HCT116 (cell line): ENCODE results near the gene MED28. TPM values are rescaled to one million over a fixed set of nuclear protein-coding genes. Genes with fewer than 3 reads are reported as not detected.

Experiments
- ATAC-seq: fragments of 200-7000 bp; cut with Tn5 transposase; 2 replicates; pipeline ENCODE4 v1.9.1; 2020; ENCODE audit warnings: mild to moderate bottlenecking, moderate library complexity
- BruUV-seq: library from RNA; stranded (reverse); fragments of 400-500 nt; replicated peaks from 2 replicates; lab custom pipeline; 2021; lab: Mats Ljungman, UMichigan
- CTCF ChIA-PET: fragments of 300-600 bp; sonication (Branson Sonifier 250); formaldehyde crosslinking; loops from one replicate; lab custom pipeline; 2021; ENCODE audit warnings: antibody characterized with exemption; lab: Charles Lee
- POLR2A ChIA-PET: fragments of 300-600, 350-600 bp; sonication (Branson Sonifier 250); formaldehyde crosslinking; loops from one replicate; lab custom pipeline; 2021; ENCODE audit warnings: antibody characterized with exemption; lab: Charles Lee
- RAD21 ChIA-PET, 2 experiments: fragments of 300-600 bp; sonication (Branson Sonifier 250); formaldehyde crosslinking; loops; one replicate each; lab custom pipeline; 2023; ENCODE audit warnings: low total read pairs in 2 of 2; ENCODE audit not compliant: uncharacterized antibody in 2 of 2, unreplicated experiment in 2 of 2, low non-redundant PET in 1 of 2; lab: Charles Lee
- DNase-seq: peaks from one replicate; pipeline ENCODE4 v3.0.0-alpha.2; 2010; ENCODE audit warnings: low read depth, low spot score
- H2AFZ ChIP-seq: fragments of 200-600 bp; shearing (Covaris generic), sonication (generic); 2 replicates; pipeline ENCODE4 v1.6.1; 2017; ENCODE audit warnings: low read depth, mixed run types, mixed read lengths, antibody characterized with exemption, low read length; ENCODE audit not compliant: poor library complexity, severe bottlenecking
- H3K27ac ChIP-seq: 2 replicates; pipeline ENCODE4 v1.5.1; 2012; ENCODE audit warnings: low read depth, low read length
- H3K27me3 ChIP-seq: fragments of 200-600 bp; sonication (generic); 2 replicates; pipeline ENCODE4 v1.6.1; 2016; ENCODE audit warnings: mixed run types, low read length, mixed read lengths; ENCODE audit not compliant: insufficient read depth
- H3K36me3 ChIP-seq, 2 experiments: fragments of 200-500 bp in 1 of 2; fragments of 200-600 bp in 1 of 2; sonication (Bioruptor generic) in 1 of 2; sonication (generic) in 1 of 2; 2 replicates each; pipeline versions ENCODE4 v1.5.1 to v1.6.1; 2014 to 2016; ENCODE audit warnings: low read length in 2 of 2, inconsistent platforms in 1 of 2, mixed read lengths in 1 of 2, mixed run types in 1 of 2; ENCODE audit not compliant: insufficient read depth in 2 of 2, control insufficient read depth in 1 of 2
- H3K4me1 ChIP-seq, 2 experiments: fragments of 200-600 bp in 1 of 2; sonication (generic) in 1 of 2; 2 replicates each; pipeline versions ENCODE4 v1.5.1 to v1.6.1; 2012 to 2017; ENCODE audit warnings: low read length in 2 of 2, inconsistent platforms in 1 of 2, mild to moderate bottlenecking in 1 of 2, mixed read lengths in 1 of 2, mixed run types in 1 of 2, moderate library complexity in 1 of 2; ENCODE audit not compliant: insufficient read depth in 2 of 2, control insufficient read depth in 1 of 2
- H3K4me2 ChIP-seq: fragments of 200-600 bp; sonication (generic); 2 replicates; pipeline ENCODE4 v1.6.1; 2017; ENCODE audit warnings: mixed run types, low read length, mixed read lengths
- H3K4me3 ChIP-seq, 2 experiments: fragments of 200-600 bp in 1 of 2; sonication (generic) in 1 of 2; replicated peaks in 1 of 2; 2 replicates each; pipeline ENCODE4 v1.5.1; 2011 to 2016; ENCODE audit warnings: low read length in 2 of 2, control low read depth in 1 of 2, low read depth in 1 of 2, mild to moderate bottlenecking in 1 of 2, mixed read lengths in 1 of 2, mixed run types in 1 of 2
- H3K79me2 ChIP-seq: fragments of 200-600 bp; sonication (generic); 2 replicates; pipeline ENCODE4 v1.6.1; 2017; ENCODE audit warnings: mild to moderate bottlenecking, mixed run types, low read length, moderate library complexity, mixed read lengths; ENCODE audit not compliant: insufficient read depth
- H3K9ac ChIP-seq: fragments of 200-600 bp; sonication (generic); 2 replicates; pipeline ENCODE4 v1.6.1; 2016; ENCODE audit warnings: low read length, mixed read lengths
- H3K9me2 ChIP-seq: fragments of 200-600 bp; sonication (generic), shearing (Covaris generic); 2 replicates; pipeline ENCODE4 v1.6.1; 2017; ENCODE audit warnings: mixed run types, mild to moderate bottlenecking, moderate library complexity; ENCODE audit not compliant: insufficient read depth
- H3K9me3 ChIP-seq, 2 experiments: fragments of 200-500 bp in 1 of 2; fragments of 200-600 bp in 1 of 2; sonication (Bioruptor generic) in 1 of 2; sonication (generic) in 1 of 2; 2 replicates each; pipeline ENCODE4 v1.6.1; 2014 to 2017; ENCODE audit warnings: low read length in 2 of 2, mixed read lengths in 2 of 2, inconsistent platforms in 1 of 2, low read depth in 1 of 2, mild to moderate bottlenecking in 1 of 2, mixed run types in 1 of 2, moderate library complexity in 1 of 2; ENCODE audit not compliant: control insufficient read depth in 1 of 2, insufficient read depth in 1 of 2
- H4K20me1 ChIP-seq: fragments of 200-600 bp; sonication (generic), shearing (Covaris generic); 2 replicates; pipeline ENCODE4 v1.6.1; 2017; ENCODE audit warnings: mixed run types, mild to moderate bottlenecking, moderate library complexity; ENCODE audit not compliant: insufficient read depth
- ATF3 ChIP-seq: IDR thresholded peaks from 2 replicates; pipeline ENCODE4 v1.6.1; 2012
- CBX3 ChIP-seq: IDR thresholded peaks from 2 replicates; pipeline ENCODE4 v1.6.1; 2012; ENCODE audit warnings: low read depth
- ELF1 ChIP-seq: IDR thresholded peaks from 2 replicates; pipeline ENCODE4 v1.6.1; 2012; ENCODE audit warnings: low read depth, borderline replicate concordance
- MAX ChIP-seq: IDR thresholded peaks from 2 replicates; pipeline ENCODE4 v1.6.1; 2012
- RAD21 ChIP-seq: IDR thresholded peaks from 2 replicates; pipeline ENCODE4 v1.6.1; 2012; ENCODE audit warnings: low read depth, mild to moderate bottlenecking
- REST ChIP-seq: IDR thresholded peaks from 2 replicates; pipeline ENCODE4 v1.6.1; 2012; ENCODE audit warnings: low read depth
- SIN3A ChIP-seq: IDR thresholded peaks from 2 replicates; pipeline ENCODE4 v1.6.1; 2012; ENCODE audit warnings: low read depth
- YY1 ChIP-seq: IDR thresholded peaks from 2 replicates; pipeline ENCODE4 v1.6.1; 2011; ENCODE audit warnings: low read length, low read depth, moderate library complexity, mild to moderate bottlenecking; ENCODE audit not compliant: insufficient replicate concordance; ENCODE audit errors: extremely low read depth
- ZBTB33 ChIP-seq: IDR thresholded peaks from 2 replicates; pipeline ENCODE4 v1.6.1; 2011; ENCODE audit warnings: mild to moderate bottlenecking, low read length, moderate library complexity; ENCODE audit not compliant: insufficient replicate concordance; ENCODE audit errors: extremely low read depth
- ZFX ChIP-seq: fragments of 450-650 bp; IDR thresholded peaks from 2 replicates; pipeline ENCODE4 v1.6.1; 2017
- intact Hi-C: fragments of 100-400 bp; cut with micrococcal nuclease; formaldehyde crosslinking; loops from 2 replicates; pipeline ENCODE4 v1.10.0; 2022
- total RNA-seq: library from RNA; stranded (reverse); gene quantifications from one replicate; pipeline ENCODE4 v1.2.1, GENCODE V29; 2021; ENCODE audit not compliant: unreplicated experiment

The MED28 gene
- total RNA-seq, 1 experiment from 2014 or later, result 48.8 TPM

- TF ChIP-seq REST, result no peak
- no peaks in the 10 kb centered on the region for H3K9me2 ChIP-seq
- RAD21 ChIA-PET, result no interaction called here
- H3K9me3 ChIP-seq, result no peaks in the 10 kb centered on the region
- peaks cover 16 to 30% of the 10 kb centered on the region in 2 experiments; a peak in 3 of 4 replicates for H3K36me3 ChIP-seq
- ATAC-seq, result no peak
- no peaks in the 10 kb centered on the region for H4K20me1 ChIP-seq
- H3K79me2 ChIP-seq, result no peaks in the 10 kb centered on the region
- no peak for DNase-seq
- no peak overlapping the region for H3K4me3 ChIP-seq
- BruUV-seq, result no TSS peak
- intact Hi-C loops, result no loop called here
- H3K27me3 ChIP-seq, result no peaks in the 10 kb centered on the region
- H3K4me2 ChIP-seq, result no peak overlapping the region
- no peak overlapping the region for H2AFZ ChIP-seq
- no peaks in the 10 kb centered on the region for H3K4me1 ChIP-seq
- H3K27ac ChIP-seq, result no peak overlapping the region
- CTCF ChIA-PET, result no interaction called here
- H3K9ac ChIP-seq, result no peak overlapping the region
- POLR2A ChIA-PET, result no interaction called here
These were observed 14.6 kb upstream of the MED28 start for GRCh38 chr4:17599826-17600225.

- Histone ChIP-seq H3K27me3 (no peaks in the 10 kb centered on the region), H3K36me3 (peaks cover 4 to 11% of the 10 kb centered on the region in 2 experiments; a peak in 3 of 4 replicates), H3K4me1 (no peaks in the 10 kb centered on the region), H3K9me2 (no peaks in the 10 kb centered on the region), H4K20me1 (no peaks in the 10 kb centered on the region), H3K27ac (no peak overlapping the region), H3K9me3 (no peaks in the 10 kb centered on the region), H3K4me3 (no peak overlapping the region), H3K9ac (no peak overlapping the region), H2AFZ (no peak overlapping the region), H3K4me2 (no peak overlapping the region), H3K79me2 (no peaks in the 10 kb centered on the region)
- no TSS peak for BruUV-seq
- no peak for ATAC-seq
- POLR2A ChIA-PET, result no interaction called here
- intact Hi-C loops, result no loop called here
- TF ChIP-seq ATF3 (no peak), RAD21 (no peak), ZBTB33 (no peak), ZFX (no peak), MAX (no peak), YY1 (no peak), CBX3 (no peak), ELF1 (no peak), SIN3A (no peak)
- RAD21 ChIA-PET, result no interaction called here
- CTCF ChIA-PET, result no interaction called here
- DNase-seq, result no peak
These were observed 9.2 kb upstream of the MED28 start for GRCh38 chr4:17605236-17605635.
